Stimulated activated CD8-positive, alpha-beta memory T cell treated with anti-CD3 and anti-CD28 coated beads, Interleukin-7, amount 100 ng/mL, for 1 hour (primary cell): ENCODE results near the gene IL20RA.
"Not testable (repeated sequence)": the region's sequence is repeated elsewhere in the genome, so short reads cannot be mapped to it uniquely, and the experiment has no call there.

Experiments used
- DNase-seq, 2 donors: peaks; one replicate each; pipeline ENCODE4 v3.0.0-alpha.2; 2020; ENCODE audit warnings: low read depth in 2 of 2

The IL20RA gene, protein sequence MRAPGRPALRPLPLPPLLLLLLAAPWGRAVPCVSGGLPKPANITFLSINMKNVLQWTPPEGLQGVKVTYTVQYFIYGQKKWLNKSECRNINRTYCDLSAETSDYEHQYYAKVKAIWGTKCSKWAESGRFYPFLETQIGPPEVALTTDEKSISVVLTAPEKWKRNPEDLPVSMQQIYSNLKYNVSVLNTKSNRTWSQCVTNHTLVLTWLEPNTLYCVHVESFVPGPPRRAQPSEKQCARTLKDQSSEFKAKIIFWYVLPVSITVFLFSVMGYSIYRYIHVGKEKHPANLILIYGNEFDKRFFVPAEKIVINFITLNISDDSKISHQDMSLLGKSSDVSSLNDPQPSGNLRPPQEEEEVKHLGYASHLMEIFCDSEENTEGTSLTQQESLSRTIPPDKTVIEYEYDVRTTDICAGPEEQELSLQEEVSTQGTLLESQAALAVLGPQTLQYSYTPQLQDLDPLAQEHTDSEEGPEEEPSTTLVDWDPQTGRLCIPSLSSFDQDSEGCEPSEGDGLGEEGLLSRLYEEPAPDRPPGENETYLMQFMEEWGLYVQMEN

DNA sequence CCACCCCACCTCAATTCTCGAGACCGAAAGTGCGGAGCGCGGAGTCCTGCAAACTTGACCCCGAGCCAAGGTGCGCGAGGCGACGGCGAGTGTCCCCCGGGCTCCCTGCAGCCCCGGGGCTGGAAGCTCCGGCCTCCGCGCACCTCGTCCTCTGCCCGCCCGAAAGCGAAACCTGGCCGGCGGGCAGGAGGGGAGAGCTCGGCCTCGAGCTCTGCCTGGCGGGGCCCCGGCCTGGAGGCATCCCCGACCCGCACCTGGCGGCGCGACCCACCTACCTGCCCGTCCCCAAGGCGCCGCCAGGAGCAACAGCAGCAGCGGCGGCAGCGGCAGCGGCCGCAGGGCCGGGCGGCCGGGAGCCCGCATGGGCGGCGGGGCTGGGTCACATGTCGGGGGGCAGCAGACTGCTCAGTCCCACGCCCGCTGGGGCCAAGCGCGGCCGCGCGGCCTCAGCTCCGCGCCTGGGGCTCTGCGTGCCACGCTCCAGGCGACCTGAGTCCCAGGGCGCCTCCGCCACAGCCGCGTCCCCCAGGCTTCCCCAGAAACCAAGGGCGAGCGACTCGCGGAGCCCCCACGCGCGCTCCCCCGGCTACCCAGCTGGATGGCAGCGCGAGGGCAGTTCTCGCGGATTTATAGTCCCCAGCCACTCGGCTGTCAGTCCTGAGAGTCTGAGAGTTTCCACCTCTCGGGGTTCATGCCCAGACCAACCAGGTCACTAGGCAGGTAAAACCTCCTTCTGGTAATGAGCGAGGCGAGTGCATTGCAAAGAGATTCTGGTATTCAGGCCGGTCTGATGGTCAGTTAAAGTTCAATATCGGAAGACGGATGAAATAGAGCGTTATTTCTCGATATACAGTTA lies at the start of gene IL20RA:
IL20RA (minus strand) TSS at position 600 of the 856 bp plus-strand sequence; CDS start at position 363, 237 bp downstream.
- DNase-seq: no peak

DNA sequence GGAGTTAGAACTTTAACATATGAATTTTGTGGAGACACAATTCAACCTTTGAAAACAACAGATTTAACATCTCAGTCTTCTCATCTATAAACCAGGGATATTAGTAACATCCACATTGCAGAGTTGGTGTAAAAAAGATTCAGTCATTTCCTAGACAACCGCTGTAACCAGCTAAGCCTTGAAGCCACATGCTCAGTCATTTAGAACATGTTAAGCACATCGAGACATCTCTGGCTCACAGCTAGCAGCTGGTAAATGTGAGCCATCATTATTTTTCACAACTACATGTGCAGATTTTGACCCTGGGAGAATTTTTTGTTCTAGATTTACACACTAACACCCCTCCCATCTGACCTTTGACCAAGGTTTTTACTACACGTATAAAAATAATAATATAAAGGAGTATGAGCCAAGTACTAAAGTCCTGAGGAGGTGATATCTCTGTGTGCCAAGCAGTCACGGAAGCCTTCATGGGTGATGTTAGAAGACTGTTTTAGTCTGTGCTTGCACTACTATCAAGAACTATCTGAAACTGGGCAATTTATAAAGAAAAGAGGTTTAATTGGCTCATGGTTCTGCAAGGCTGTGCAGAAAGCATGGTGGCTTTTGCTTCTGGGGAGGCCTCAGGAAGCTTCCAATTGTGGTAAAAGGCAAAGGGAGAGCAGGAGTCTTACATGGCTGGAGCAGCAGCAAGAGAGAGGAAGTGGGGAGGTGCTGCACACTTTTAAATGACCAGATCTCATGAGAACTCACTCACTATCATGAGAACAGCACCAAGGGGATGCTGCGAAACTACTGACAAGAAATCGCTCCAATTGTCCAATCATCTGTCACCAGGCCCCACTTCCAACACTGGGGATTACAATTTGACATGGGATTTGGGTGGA lies 48.7 kb upstream of the IL20RA start:
- no peak for DNase-seq

DNA sequence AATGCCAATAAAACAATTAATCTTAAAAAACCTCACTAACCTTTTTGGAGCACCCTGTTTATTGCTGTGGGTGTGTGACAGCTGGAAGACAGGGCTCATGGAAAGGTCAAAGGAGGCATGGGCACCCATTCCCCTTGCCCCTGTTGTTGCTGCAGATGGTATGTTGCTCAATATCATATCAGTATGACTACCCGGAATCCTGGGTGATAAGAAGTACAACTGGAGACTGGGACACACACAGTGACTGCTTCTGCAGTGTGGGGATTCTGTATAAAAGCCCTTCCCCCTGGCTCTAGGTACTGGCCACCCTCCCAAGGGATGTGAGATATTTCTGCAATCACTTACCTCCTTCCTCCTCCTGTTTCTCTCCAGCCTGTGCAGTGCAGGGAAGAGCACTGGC lies 47.3 kb upstream of the IL20RA start:
- no peak for DNase-seq

DNA sequence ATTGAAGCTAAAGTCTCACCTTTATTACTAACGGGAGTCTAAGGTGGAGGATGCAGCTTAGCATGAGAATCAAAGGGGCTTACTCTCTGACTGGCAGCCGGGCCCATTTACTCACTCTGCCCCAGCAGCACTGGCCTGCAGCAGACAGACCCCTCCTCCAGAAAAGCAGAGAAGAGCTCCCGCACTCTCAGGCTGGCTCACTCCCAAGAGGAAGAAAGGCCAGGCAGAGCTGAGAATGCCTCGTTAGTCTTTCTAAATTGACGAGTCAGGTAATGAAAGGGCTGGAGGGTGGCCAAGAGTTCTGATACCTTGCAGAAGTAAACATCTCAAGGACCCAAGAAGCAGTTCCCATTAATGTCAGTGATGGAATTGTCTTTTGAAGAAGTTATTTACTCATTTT lies 44.5 kb upstream of the IL20RA start:
- no peak for DNase-seq

DNA sequence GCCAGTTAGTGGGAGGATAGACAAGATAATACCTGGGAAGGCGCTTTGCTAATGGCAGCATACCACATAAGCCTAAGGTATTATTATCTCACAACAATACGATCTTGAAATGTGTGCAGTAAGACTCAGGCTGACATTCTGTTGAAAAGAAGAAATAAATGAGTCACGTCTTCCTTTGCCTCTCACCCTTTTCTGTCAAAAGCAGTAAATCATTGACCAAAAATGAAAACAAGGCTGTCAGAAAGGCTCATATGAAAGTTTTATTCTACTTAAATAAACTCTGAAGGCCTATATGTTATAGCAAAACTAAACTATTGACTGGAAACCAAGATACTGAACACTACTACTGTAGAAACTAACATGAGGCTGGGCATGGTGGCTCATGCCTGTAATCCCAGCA lies 43.1 kb upstream of the IL20RA start:
- no peak for DNase-seq

DNA sequence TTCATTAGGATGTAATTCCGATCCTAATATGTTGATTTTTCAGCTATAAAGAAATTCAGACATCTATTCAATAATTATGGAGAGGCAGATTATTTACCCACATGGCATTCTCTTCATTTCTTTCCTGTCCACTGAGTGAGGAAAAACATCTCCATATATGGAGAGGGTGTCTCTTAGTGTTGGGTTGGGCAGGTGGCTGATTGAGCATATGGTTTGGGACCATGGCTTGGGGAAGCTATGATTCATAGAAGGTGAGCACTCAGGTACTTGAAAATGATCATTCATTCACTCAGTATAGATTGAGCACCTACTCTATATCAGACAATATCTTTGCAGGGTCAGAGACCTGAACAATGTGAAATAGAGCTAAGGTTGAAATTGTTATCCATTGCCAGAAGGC lies 41.3 kb upstream of the IL20RA start:
- no peak for DNase-seq

DNA sequence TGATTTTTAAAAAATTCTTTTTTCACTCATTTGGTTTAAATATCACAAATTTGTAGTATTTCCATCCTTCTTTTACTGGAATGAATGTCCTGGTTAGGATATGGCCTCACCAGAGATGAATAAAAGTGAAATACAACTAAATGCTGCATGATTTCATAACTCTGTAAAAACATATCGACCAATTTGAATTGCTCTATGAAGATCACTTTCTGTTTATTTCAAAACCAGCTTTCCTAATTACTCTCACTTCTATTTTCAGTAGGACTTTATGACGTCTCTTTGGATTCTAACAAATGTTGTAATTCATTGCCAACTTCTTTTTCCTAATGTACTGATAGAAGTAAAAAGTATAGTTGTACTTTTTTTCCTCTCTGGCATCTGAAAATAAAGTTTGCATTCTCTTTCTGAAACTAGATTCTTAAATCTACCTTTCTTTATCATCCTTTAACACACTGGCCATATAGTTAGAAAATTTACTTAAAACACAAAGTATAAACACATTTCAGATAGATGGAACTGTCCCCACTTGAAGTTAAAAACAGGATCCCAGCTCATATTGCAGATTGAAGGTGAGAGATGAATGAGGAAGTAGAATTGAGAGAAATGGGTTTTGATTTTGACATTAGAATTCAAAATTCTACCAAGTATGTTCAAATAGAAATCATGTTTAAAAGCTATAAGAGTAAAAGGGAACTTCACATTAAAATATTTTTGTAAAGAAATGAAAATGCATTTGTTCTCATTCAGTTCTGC lies 40.3 kb upstream of the IL20RA start:
- DNase-seq: no peak

DNA sequence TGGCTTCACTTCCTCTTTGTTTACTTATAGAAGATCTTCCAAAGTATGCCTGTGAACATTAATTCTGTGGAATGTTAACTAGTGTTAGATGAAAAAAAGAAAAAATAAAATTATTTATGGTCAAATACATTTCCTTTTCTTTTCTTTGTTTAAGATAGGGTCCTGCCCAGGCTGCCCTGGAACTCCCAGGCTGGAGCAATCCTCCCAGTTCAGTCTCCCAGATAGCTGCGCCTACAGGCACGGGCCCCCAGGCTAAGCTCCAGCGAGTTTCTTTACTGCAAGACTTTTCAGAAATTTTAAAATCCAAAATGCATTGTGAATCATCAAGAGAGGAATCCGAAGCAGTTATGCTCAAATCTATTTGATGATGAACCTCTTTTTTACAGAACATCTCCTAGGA lies 39.3 kb upstream of the IL20RA start:
- no peak for DNase-seq

DNA sequence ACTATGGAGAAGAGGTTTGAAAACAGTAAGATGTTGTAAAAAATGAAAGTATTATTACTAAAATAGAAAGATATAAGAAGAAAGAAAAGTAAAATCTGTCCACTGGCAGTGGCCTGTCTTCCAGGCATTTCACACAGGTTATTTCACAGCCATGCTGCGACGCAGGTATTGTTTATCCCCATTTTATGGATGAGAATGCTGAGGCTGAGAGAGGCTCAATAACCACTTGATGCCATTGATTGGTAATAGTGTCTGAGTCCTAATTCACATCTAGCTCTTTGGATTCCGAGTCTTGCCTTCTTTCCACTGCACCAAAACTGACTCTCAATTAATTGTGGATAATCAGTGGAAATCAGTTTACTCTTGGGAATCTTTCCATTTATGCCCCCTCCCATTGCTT lies 37.2 kb upstream of the IL20RA start:
- DNase-seq: no peak

DNA sequence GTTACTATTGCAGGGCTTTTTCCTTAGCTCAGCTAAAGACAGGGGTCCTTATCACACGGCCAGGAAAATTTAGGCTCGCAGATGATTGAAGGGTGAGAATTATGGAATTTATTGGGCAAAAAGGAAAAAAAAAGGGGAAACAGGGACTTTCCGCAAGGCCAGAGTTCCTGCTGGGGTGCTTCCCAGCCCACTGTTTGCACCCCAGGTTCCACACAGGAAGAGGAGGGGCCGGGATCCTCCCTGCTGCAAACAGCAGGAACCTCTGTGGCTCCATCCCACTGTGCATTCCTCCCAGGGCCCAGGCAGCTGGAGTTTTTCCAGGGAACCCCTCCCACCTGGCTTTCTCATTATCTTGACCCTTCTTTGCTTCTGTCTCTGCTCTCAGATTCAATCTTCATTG lies 35.9 kb upstream of the IL20RA start:
- no peak for DNase-seq

DNA sequence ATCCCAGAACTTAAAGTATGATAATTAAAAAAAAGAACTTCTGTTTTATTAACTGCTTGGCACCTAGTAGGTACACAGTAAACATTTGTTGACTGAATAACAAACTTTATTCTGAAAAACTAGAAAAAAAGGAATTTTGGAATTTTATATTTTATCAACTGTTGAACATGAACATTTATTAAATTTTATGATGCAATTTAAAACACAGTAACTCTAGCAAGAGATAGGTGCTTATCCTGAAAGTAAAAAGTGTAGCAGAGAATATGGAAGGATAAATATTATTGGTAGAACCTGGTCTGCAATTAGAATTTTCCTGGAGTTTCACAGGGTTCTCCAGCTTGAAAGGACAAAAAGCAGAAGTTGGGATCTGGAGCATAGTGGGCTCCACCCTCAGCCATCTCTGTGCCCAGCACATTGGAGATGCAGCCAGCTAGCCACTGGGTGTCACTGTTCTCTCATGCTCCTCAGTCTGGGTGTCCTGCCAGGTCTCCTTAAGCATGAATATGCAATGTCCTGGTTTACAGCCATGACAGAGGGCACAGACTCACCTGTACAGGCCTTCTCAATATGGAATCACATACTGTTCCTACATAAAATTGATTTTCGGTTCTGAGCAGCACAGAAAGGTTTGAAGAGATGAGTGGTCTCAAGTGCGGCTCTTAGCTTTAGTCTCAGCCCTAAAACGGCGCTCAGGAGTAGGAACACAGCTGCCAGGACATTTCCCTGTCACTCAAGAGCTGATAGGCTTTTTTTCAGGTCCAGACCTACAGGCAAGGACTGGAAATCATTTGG lies 31.7 kb upstream of the IL20RA start:
- peak; percentile 6 to 7 for DNase-seq

DNA sequence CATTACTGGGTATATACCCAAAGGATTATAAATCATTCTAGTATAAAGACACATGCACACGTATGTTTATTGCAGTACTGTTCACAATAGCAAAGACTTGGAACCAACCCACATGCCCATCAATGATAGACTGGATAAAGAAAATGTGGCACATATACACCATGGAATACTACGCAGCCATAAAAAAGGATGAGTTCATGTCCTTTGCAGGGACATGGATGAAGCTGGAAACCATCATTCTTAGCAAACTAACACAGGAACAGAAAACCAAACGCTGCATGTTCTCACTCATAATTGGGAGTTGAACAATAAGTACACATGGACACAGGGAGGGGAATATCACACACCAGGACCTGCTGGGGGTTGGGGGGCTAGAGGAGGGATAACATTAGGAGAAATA lies 31.0 kb upstream of the IL20RA start:
- not testable (repeated sequence) for DNase-seq

DNA sequence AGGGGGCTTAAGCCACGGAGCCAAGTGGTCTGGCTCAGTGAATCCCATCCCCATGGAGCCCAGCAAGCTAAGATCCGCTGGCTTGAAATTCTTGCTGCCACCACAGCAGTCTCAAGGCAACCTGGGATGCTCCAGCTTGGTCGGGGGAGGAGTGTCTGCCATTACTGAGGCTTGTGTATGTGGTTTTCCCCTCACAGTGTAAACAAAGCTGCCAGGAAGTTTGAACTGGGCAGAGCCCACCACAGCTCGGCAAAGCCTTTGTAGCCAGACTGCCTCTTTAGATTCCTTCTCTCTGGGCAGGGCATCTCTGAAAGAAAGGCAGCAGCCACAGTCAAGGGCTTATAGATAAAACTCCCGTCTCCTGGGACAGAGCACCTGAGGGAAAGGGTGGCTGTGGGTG lies 25.5 kb upstream of the IL20RA start:
- DNase-seq: no peak

DNA sequence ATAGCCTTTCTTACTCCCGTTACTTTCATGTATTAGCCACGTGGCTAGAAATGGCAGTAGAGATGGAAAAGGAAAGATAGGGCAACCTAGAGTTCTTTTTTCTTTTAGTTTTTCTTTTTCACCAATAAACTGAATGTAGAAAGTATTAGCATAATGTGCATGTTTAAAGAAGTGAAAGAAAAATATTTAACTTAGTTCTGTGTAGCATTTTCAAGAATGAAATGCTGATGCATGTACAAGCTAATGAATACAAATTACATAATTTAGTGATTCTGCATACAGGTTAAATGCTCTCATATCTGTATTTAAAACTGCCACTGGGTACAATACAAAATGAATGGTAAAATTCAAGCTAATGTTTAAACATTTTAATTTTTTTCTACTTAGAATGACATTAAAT lies 22.6 kb upstream of the IL20RA start:
- no peak for DNase-seq

DNA sequence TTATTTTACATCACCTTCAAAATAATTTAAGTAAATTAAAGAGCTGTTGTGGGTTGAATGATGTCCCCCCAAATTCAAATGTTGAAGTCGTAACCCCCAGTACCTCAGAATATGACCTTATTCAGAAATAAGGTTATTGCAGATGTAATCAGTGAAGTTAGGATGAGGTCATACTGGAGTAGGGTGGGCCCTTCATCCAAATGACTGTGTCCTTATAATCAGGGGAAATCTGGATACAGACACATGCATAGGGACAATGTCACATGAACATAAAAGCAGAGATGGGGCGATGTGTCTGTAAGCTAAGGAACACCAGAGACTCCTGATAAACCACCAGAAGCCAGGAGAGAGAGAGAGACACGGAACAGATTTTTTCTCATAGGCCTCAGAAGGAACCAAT lies 13.3 kb upstream of the IL20RA start:
- no peak for DNase-seq

DNA sequence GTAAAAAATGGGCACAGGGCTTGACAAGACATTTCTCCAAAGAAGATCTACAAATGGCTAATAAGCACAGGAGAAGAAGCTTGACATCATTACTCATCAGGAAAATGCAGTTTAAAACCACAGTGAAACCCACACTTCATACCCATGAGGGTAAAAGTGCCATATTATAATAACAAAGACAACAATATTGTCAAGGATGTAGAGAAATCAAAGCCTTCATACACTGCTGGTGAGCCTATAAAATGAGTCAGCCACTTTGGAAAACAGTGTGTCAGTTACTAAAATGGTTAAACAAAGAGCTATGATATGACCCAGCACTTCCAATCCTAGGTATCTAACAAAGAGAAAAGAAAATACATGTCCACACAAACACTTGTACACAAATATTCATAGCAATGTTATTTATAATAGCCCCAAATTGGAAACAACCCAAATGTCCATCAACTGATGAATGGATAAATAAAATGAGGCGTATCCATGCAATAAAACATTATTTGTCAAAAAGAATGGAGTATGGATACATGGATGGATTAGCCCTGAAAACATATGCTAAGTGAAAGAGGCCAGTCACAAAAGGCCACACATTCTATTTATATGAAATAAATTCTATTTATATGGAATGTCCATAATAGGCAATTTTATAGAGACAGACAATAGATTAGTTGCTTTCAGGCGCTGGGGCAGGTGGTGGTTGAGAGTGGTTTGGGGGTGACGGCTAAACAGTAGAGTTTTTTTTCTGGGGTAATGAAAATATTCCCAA lies 11.5 kb upstream of the IL20RA start:
- no peak for DNase-seq

DNA sequence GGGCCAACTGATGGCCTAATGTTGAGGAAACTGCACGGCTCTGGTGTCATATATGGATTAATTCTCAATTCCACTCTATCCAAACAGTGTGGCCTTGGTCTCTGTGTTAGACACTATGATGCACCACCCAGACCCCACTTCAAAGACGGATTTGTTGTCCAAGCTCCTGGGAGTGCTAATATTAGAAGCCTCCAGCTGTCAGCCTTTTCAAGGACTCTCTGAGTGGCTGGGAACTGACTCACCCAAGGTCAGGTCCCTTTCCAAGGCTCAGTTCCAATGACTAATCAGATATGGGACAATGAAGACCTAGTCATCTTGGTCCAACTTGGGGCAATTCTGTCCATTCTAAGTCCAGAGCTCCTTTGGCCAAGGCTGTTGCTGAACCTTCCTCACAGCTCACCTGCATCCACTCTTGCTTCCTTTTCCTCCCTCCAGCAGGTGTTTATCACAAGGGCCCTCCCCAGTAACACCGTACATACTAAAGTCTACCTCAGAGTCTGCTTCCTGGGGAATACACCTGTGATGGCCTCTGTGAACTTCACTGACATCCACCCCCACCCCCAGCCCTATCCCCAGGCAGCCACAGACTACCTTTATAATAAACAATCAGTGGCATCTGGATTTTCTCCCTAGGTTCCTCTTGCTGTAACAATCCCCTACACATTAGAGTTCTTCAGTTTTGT lies 7.2 kb upstream of the IL20RA start:
- DNase-seq: no peak

DNA sequence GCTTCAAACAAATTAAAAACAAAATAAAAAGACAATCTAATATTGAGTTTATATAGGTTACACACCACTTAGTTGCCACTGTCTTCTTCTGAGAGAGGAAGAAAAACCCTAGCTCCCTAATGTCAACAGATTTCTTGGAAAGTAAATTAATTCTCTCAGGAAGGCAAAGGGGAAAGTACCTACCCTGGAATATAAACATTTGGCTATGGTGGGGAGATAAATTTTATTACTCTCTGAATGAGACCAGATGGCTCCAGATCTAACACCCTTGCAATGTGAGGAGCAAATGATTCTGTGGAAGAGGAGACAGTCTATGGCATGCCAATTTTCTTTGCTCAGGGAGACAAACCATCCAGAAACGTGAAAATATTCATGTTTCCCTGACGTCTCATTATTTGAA lies 4.3 kb upstream of the IL20RA start:
- DNase-seq: no peak

DNA sequence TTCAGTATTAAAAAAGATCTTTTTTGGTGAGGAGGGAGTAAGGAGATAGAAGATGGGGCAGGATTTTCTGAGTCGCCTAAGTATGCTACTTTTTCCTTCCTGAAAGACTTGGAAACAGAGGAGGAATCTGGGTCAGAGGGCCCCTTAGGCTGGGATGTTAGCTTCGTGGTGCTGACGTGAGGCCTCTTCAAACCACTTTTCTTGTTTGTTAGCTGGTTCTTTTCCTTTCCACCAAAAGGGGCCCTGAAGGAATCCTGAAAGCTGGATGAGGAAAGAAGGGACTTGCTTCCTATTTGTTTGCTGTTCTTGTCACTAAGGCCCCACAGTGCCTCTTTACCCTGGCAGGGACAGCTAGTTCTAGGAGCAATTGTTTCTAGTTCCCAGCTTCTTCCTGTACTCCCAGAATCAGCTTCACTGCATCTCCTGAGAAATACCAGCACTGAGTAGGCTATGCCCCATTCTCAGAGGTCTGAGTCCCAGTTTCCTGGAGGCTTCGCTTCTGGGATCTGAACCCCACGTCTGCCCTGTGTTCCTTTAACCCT lies 2.2 kb upstream of the IL20RA start:
- no peak for DNase-seq
